Measurements from ENCODE around the gene GSTM4. TPM values are rescaled to one million over a fixed set of nuclear protein-coding genes. Genes with fewer than 3 reads are reported as not detected.

GSTM4 gene
- total and polyA plus RNA-seq, 2 of the 8 experiments (the other 6 are each of a cell fraction or from before 2014, with no cell fraction given): 11.3 to 31.4 TPM

DNA sequence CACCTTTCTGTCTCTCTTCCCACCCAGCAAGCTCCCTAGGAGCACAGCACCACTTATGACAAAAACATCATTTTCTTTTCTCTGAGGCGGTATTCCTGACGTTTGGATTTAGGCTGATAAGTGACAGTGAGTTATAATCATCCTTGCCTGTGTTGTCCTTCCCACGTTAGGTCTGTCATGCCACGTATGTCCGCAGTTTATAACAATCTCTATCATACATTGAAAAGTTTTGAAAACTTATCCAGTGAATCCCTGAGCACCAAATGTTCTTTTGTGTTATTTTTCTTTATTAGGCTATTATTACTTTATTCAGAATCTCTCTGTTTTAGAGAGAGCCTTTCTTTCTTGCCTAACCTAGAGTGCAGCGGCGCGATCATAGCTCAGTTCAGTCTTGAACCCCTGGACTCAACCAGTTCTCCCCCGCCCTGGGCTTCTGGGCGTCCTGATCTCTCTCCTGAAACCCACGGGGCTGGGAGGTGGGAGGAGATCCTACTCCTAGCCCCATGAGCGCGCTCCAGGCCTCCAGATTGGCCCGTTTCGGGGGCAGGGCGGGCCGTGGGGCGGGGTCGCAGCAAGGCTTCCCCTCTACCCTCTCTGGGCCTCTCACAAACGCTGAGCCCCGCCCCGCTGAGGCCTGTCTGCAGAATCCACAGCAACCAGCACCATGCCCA, 11.7 kb downstream of the GSTM4 start, which contains the start of gene GSTM2:
Gene GSTM2, plus strand, starts transcription at position 606 of the 671 bp plus-strand sequence. Its CDS starts 59 bp downstream, at position 665.
- Histone ChIP-seq H3K27ac (ENCODE audit: low read depth, low read length) (no peak within 1 kb of the TSS), H2BK15ac (ENCODE audit: low read length) (no peak within 1 kb of the TSS), H4K20me1 (replicated peaks in 1 of 2; ENCODE audit: control insufficient read depth in 1 of 2, insufficient read depth in 2 of 2, low read length in 2 of 2) (no peaks in the 10 kb centered on the region), H3K18ac (ENCODE audit: extremely low read depth, low read length) (peak within 1 kb of the TSS; percentile 48), H3K14ac (ENCODE audit: insufficient read length) (no peak within 1 kb of the TSS), H4K91ac (replicated peaks; ENCODE audit: insufficient read length, low read length) (no peak within 1 kb of the TSS), H3K23me2 (ENCODE audit: low read depth, low read length) (peaks cover 4% of the 10 kb centered on the region; the same call in 1 of the 2 replicates), H3K4me3 (ENCODE audit: extremely low read depth in 1 of 4, insufficient read depth in 2 of 4, low read depth in 3 of 4, low read length in 4 of 4) (peak within 1 kb of the TSS; percentile 34 to 59 (median 40); a peak in 7 of 8 replicates), H4K8ac (ENCODE audit: extremely low read depth, insufficient read depth, low read length) (no peak within 1 kb of the TSS), H3K56ac (replicated peaks; ENCODE audit: insufficient read length, low read depth, low read length) (no peak within 1 kb of the TSS), H2BK120ac (replicated peaks; ENCODE audit: low read depth, low read length) (no peak within 1 kb of the TSS), H3K9ac (replicated peaks in 1 of 4; ENCODE audit: extremely low read depth in 1 of 4, low read depth in 3 of 4, low read length in 3 of 4) (no peak within 1 kb of the TSS), H3K23ac (ENCODE audit: insufficient read length) (no peak within 1 kb of the TSS), H3K9me3 (ENCODE audit: insufficient read depth in 2 of 2, low read depth in 1 of 2, low read length in 1 of 2) (no peaks in the 10 kb centered on the region), H2AFZ (ENCODE audit: low read length) (peak within 1 kb of the TSS; percentile 90), H2BK12ac (ENCODE audit: low read depth, low read length) (no peak within 1 kb of the TSS), H4K5ac (ENCODE audit: insufficient read length, low read depth, low read length) (peak within 1 kb of the TSS; percentile 48), H3K4ac (replicated peaks; ENCODE audit: insufficient read length, low read depth, low read length) (no peak within 1 kb of the TSS), H2AK5ac (ENCODE audit: low read depth, low read length) (no peak within 1 kb of the TSS), H3K4me2 (ENCODE audit: insufficient read depth in 1 of 2, low read depth in 2 of 2, low read length in 2 of 2) (peak within 1 kb of the TSS; percentile 62 to 65), H3K4me1 (replicated peaks in 1 of 4; ENCODE audit: control insufficient read depth in 3 of 4, insufficient read depth in 4 of 4, low read length in 3 of 4) (peaks cover 0 to 6% (median 5%) of the 10 kb centered on the region in 4 experiments; a peak in 5 of 7 replicates), H3K36me3 (ENCODE audit: control insufficient read depth in 2 of 4, insufficient read depth in 4 of 4, low read length in 3 of 4) (no peaks in the 10 kb centered on the region), H3K27me3 (replicated peaks in 1 of 4; ENCODE audit: control insufficient read depth in 3 of 4, extremely low read depth in 1 of 4, insufficient read depth in 3 of 4, low read length in 3 of 4) (no peaks in the 10 kb centered on the region), H3K79me1 (ENCODE audit: low read depth, low read length) (no peaks in the 10 kb centered on the region), H3K79me2 (ENCODE audit: control insufficient read depth in 1 of 2, insufficient read depth in 2 of 2, low read length in 2 of 2) (no peaks in the 10 kb centered on the region), H2BK5ac (ENCODE audit: low read depth, low read length) (no peak within 1 kb of the TSS), H2BK20ac (ENCODE audit: low read length) (no peak within 1 kb of the TSS)
- TF ChIP-seq CHD2 (IDR thresholded peaks at IDR 0.05; ENCODE audit: low read length) (no peak), EZH2 (IDR thresholded peaks at IDR 0.05; ENCODE audit: low read depth, low read length, severe bottlenecking) (no peak), SIN3A (conservative IDR thresholded peaks at IDR 0.05 in 1 of 2, IDR thresholded peaks at IDR 0.05 in 1 of 2; ENCODE audit: low read depth in 1 of 2, low read length in 2 of 2) (peak in 1 of 2 experiments; percentile 22; a peak in 1 of 4 replicates), JUN (IDR thresholded peaks at IDR 0.05; ENCODE audit: low read depth, low read length) (no peak), TAF1 (IDR thresholded peaks at IDR 0.05; ENCODE audit: low read depth, low read length) (0 out of 2 replicates have a peak, but pooled peaks have one; percentile 15), NANOG (IDR thresholded peaks at IDR 0.05; ENCODE audit: insufficient read depth, low read depth, low read length, poor library complexity, severe bottlenecking) (no peak), KDM5A (IDR thresholded peaks at IDR 0.05; ENCODE audit: low read length) (no peak)
- WGBS, 2 experiments (ENCODE audit: extremely low coverage in 1 of 2, insufficient coverage in 1 of 2, insufficient read length in 1 of 2, insufficient replicate concordance in 2 of 2, low coverage in 1 of 2, low lambda C conversion rate in 2 of 2, missing lambda C conversion rate in 1 of 2): 16% methylated on average over 22 of the region's 22 CpGs; no CpG with 5 or more reads in 1 of the 2 experiments
- no peak for FAIRE-seq
- POLR2A ChIA-PET (ENCODE audit: partially characterized antibody): interaction anchor here (0.6 to 1.9 kb wide), 3 partner anchors 12 to 42 kb away, joined by 3 to 4 read pairs (median 3); partner anchors contain the start of genes GSTM1 and GSTM4
- peak; percentile 29 to 93 for DNase-seq (ENCODE audit: low read depth in 1 of 2, low spot score in 2 of 2)
- CTCF ChIA-PET (ENCODE audit: partially characterized antibody): interaction anchor here (0.8 to 1.6 kb wide), 4 partner anchors 18 to 37 kb away, joined by 3 to 7 read pairs (median 5); no protein-coding TSS in a partner anchor
